ENCODE results near the gene TMEM37. TPM values are rescaled to one million over a fixed set of nuclear protein-coding genes. Genes with fewer than 3 reads are reported as not detected.

Gene TMEM37
- total and polyA plus RNA-seq, 2 of the 13 experiments (the other 11 are each of a cell fraction or from before 2014, with no cell fraction given), result 37.7 to 115 TPM

DNA sequence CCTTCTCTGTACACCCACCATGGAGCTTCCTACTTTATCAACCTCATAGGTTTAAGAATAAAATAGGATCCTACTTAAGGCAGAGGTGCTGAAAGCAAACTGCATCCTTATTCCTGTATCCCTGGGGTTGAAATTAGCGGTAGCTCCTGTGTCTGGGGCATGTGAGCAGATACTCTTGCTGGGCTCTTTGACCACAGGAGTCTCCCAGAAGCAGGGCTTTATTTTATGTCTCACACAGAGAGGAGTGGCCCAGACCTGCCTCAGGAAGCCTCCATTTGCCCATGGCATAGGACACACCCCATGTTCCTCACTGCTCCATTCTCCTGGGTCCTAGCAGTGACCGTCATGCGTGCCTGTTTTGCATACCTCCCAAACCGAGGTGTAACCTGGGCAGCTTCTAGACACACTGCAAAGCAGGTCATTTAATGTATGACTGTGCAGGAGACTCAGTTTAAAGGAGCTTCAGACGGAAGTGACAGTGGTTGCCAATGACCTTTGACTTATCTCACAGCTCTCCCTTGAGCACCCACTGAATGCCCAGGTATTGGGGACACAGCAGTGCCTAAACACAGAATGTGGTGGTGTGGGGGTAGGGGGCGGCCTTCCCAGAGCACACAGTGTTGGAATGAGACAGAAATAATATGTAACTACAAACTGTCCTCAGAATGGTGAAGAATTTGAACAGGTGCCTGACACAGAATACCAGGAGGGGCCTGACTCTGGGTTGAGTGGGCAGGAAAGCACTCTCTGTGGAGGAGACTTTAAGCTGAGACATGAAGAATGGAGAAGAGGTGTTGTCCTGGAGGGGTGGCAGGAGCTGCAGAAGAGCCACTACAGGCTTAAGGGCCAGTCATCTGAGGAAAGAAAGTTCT is 3.7 kb downstream of the TMEM37 start (continued):
- TF ChIP-seq TOE1 (CRISPR knock-in tag; IDR thresholded peaks at IDR 0.05) (no peak), TARDBP (CRISPR knock-in tag; IDR thresholded peaks at IDR 0.05) (peak; percentile 13; the same call in 1 of the 2 replicates), ZNF737 (CRISPR knock-in tag; IDR thresholded peaks at IDR 0.05; ENCODE audit: borderline replicate concordance) (no peak; the same call in 1 of the 2 replicates), ONECUT2 (CRISPR knock-in tag; IDR thresholded peaks at IDR 0.05) (no peak), XRCC5 (optimal IDR thresholded peaks at IDR 0.05; ENCODE audit: low read length) (peak; percentile 60), FOXA1 (IDR thresholded peaks at IDR 0.05) (no peak), FOXA1 (CRISPR knock-in tag; IDR thresholded peaks at IDR 0.05) (no peak), PAF1 (CRISPR knock-in tag; IDR thresholded peaks at IDR 0.05) (no peak), EHMT2 (IDR thresholded peaks at IDR 0.05; ENCODE audit: borderline replicate concordance, low read depth, low read length) (no peak), ARNT2 (CRISPR knock-in tag; IDR thresholded peaks at IDR 0.05; ENCODE audit: low read depth) (no peak), RARG (CRISPR knock-in tag; IDR thresholded peaks at IDR 0.05; ENCODE audit: low read depth) (no peak), ZMYM3 (CRISPR knock-in tag; IDR thresholded peaks at IDR 0.05) (no peak), CEBPB (IDR thresholded peaks at IDR 0.05; ENCODE audit: borderline replicate concordance, low read depth, low read length) (no peak), EEA1 (CRISPR knock-in tag; IDR thresholded peaks at IDR 0.05; ENCODE audit: borderline replicate concordance) (no peak)
- TF ChIP-seq, protein P1, sequence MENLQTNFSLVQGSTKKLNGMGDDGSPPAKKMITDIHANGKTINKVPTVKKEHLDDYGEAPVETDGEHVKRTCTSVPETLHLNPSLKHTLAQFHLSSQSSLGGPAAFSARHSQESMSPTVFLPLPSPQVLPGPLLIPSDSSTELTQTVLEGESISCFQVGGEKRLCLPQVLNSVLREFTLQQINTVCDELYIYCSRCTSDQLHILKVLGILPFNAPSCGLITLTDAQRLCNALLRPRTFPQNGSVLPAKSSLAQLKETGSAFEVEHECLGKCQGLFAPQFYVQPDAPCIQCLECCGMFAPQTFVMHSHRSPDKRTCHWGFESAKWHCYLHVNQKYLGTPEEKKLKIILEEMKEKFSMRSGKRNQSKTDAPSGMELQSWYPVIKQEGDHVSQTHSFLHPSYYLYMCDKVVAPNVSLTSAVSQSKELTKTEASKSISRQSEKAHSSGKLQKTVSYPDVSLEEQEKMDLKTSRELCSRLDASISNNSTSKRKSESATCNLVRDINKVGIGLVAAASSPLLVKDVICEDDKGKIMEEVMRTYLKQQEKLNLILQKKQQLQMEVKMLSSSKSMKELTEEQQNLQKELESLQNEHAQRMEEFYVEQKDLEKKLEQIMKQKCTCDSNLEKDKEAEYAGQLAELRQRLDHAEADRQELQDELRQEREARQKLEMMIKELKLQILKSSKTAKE (CRISPR knock-in tag; IDR thresholded peaks at IDR 0.05; ENCODE audit: borderline replicate concordance), result no peak
- TF ChIP-seq, protein P2, sequence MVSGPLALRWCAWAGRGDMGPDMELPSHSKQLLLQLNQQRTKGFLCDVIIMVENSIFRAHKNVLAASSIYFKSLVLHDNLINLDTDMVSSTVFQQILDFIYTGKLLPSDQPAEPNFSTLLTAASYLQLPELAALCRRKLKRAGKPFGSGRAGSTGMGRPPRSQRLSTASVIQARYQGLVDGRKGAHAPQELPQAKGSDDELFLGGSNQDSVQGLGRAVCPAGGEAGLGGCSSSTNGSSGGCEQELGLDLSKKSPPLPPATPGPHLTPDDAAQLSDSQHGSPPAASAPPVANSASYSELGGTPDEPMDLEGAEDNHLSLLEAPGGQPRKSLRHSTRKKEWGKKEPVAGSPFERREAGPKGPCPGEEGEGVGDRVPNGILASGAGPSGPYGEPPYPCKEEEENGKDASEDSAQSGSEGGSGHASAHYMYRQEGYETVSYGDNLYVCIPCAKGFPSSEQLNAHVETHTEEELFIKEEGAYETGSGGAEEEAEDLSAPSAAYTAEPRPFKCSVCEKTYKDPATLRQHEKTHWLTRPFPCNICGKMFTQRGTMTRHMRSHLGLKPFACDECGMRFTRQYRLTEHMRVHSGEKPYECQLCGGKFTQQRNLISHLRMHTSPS (CRISPR knock-in tag; IDR thresholded peaks at IDR 0.05; ENCODE audit: low read depth), result 0 out of 2 replicates have a peak, but pooled peaks have one; percentile 7
- TF ChIP-seq, protein P3, sequence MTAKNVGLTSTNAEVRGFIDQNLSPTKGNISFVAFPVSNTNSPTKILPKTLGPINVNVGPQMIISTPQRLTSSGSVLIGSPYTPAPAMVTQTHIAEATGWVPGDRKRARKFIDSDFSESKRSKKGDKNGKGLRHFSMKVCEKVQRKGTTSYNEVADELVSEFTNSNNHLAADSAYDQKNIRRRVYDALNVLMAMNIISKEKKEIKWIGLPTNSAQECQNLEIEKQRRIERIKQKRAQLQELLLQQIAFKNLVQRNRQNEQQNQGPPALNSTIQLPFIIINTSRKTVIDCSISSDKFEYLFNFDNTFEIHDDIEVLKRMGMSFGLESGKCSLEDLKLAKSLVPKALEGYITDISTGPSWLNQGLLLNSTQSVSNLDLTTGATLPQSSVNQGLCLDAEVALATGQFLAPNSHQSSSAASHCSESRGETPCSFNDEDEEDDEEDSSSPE (CRISPR knock-in tag; IDR thresholded peaks at IDR 0.05), result no peak
- TF ChIP-seq, protein P4, sequence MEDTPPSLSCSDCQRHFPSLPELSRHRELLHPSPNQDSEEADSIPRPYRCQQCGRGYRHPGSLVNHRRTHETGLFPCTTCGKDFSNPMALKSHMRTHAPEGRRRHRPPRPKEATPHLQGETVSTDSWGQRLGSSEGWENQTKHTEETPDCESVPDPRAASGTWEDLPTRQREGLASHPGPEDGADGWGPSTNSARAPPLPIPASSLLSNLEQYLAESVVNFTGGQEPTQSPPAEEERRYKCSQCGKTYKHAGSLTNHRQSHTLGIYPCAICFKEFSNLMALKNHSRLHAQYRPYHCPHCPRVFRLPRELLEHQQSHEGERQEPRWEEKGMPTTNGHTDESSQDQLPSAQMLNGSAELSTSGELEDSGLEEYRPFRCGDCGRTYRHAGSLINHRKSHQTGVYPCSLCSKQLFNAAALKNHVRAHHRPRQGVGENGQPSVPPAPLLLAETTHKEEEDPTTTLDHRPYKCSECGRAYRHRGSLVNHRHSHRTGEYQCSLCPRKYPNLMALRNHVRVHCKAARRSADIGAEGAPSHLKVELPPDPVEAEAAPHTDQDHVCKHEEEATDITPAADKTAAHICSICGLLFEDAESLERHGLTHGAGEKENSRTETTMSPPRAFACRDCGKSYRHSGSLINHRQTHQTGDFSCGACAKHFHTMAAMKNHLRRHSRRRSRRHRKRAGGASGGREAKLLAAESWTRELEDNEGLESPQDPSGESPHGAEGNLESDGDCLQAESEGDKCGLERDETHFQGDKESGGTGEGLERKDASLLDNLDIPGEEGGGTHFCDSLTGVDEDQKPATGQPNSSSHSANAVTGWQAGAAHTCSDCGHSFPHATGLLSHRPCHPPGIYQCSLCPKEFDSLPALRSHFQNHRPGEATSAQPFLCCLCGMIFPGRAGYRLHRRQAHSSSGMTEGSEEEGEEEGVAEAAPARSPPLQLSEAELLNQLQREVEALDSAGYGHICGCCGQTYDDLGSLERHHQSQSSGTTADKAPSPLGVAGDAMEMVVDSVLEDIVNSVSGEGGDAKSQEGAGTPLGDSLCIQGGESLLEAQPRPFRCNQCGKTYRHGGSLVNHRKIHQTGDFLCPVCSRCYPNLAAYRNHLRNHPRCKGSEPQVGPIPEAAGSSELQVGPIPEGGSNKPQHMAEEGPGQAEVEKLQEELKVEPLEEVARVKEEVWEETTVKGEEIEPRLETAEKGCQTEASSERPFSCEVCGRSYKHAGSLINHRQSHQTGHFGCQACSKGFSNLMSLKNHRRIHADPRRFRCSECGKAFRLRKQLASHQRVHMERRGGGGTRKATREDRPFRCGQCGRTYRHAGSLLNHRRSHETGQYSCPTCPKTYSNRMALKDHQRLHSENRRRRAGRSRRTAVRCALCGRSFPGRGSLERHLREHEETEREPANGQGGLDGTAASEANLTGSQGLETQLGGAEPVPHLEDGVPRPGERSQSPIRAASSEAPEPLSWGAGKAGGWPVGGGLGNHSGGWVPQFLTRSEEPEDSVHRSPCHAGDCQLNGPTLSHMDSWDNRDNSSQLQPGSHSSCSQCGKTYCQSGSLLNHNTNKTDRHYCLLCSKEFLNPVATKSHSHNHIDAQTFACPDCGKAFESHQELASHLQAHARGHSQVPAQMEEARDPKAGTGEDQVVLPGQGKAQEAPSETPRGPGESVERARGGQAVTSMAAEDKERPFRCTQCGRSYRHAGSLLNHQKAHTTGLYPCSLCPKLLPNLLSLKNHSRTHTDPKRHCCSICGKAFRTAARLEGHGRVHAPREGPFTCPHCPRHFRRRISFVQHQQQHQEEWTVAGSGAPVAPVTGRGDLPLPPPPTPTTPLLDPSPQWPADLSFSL (CRISPR knock-in tag; IDR thresholded peaks at IDR 0.05), result no peak

Data from HepG2 (cell line).